HepG2 (cell line): ENCODE results near the gene ELMOD3. TPM values are rescaled to one million over a fixed set of nuclear protein-coding genes. Genes with fewer than 3 reads are reported as not detected.

Experiments
- HMG20B ChIP-seq: conservative IDR thresholded peaks from 2 replicates; pipeline ENCODE4 v1.6.1; 2016; ENCODE audit warnings: missing genetic modification reagents, missing compliant biosample characterization
- NCOA1 ChIP-seq: sonication (generic); formaldehyde crosslinking; IDR thresholded peaks from 2 replicates; pipeline ENCODE4 v1.9.0; 2021; ENCODE audit warnings: missing genetic modification reagents
- REL ChIP-seq: sonication (generic); formaldehyde crosslinking; conservative IDR thresholded peaks from 2 replicates; pipeline ENCODE4 v1.8.0; 2022; ENCODE audit warnings: mild to moderate bottlenecking, missing genetic modification reagents, moderate library complexity
- polyA plus RNA-seq, 8 experiments: library from polyadenylated mRNA; depleted of rRNA in 3 of 8; stranded (reverse) in 7 of 8; unstranded in 1 of 8; fragments of >200 nt; fragmentation: Illumina TruSeq in 4 of 8; extraction: Trizol in 4 of 8; gene quantifications; 2 replicates each; pipeline versions ENCODE4 v1.2.1 to v1.2.3, GENCODE V29; 2011 to 2016; ENCODE audit warnings: low read depth in 4 of 8, missing spikeins in 1 of 8, mixed read lengths in 1 of 8; ENCODE audit not compliant: insufficient read depth in 1 of 8
- total RNA-seq, 5 experiments: library from RNA; depleted of rRNA; stranded (reverse); fragments of >200 nt; fragmentation: Illumina TruSeq; extraction: Trizol; gene quantifications; 2 replicates each; pipeline ENCODE4 v1.2.3, GENCODE V29; 2016; ENCODE audit warnings: low read depth in 1 of 5
- TF ChIP-seq, protein P1 (sequence below): sonication (generic); formaldehyde crosslinking; IDR thresholded peaks from 2 replicates; pipeline ENCODE4 v1.4.0; 2020; ENCODE audit warnings: missing genetic modification reagents
- TF ChIP-seq, protein P2 (sequence below): sonication (generic); formaldehyde crosslinking; IDR thresholded peaks from 2 replicates; pipeline ENCODE4 v1.8.0; 2022; ENCODE audit warnings: mild to moderate bottlenecking, missing genetic modification reagents, borderline replicate concordance

Gene ELMOD3
- total and polyA plus RNA-seq, 2 of the 13 experiments (the other 11 are each of a cell fraction or from before 2014, with no cell fraction given), result 13.3 to 19.5 TPM

DNA sequence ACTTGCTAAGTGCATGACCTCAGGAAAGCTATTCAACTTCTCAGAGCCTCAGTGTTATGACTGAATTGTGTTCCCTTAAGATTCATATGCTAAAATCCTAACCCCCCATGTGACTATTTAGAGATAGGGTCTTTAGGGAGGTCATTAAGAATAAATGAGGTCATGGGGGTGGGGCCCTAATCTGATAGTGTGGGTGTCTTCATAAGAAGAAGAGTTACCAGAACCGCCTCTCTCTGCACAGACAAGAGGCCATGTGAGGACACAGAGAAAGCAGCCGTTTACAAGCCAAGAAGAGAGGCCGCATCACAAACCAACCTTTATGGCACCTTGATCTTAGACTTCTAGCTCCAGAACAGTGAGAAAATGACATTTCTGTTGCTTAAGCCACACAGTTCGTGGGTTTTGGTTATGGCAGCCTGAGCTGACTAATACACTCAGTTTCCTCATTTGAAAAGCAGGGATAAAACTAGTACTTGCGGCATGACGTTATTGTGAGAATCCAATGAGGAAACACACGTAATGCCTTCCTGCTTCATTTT is 73.8 kb downstream of the ELMOD3 start (continued):
- TF ChIP-seq HMG20B (CRISPR knock-in tag) (no peak), NCOA1 (CRISPR knock-in tag) (no peak), REL (no peak)
- TF ChIP-seq, protein P1, sequence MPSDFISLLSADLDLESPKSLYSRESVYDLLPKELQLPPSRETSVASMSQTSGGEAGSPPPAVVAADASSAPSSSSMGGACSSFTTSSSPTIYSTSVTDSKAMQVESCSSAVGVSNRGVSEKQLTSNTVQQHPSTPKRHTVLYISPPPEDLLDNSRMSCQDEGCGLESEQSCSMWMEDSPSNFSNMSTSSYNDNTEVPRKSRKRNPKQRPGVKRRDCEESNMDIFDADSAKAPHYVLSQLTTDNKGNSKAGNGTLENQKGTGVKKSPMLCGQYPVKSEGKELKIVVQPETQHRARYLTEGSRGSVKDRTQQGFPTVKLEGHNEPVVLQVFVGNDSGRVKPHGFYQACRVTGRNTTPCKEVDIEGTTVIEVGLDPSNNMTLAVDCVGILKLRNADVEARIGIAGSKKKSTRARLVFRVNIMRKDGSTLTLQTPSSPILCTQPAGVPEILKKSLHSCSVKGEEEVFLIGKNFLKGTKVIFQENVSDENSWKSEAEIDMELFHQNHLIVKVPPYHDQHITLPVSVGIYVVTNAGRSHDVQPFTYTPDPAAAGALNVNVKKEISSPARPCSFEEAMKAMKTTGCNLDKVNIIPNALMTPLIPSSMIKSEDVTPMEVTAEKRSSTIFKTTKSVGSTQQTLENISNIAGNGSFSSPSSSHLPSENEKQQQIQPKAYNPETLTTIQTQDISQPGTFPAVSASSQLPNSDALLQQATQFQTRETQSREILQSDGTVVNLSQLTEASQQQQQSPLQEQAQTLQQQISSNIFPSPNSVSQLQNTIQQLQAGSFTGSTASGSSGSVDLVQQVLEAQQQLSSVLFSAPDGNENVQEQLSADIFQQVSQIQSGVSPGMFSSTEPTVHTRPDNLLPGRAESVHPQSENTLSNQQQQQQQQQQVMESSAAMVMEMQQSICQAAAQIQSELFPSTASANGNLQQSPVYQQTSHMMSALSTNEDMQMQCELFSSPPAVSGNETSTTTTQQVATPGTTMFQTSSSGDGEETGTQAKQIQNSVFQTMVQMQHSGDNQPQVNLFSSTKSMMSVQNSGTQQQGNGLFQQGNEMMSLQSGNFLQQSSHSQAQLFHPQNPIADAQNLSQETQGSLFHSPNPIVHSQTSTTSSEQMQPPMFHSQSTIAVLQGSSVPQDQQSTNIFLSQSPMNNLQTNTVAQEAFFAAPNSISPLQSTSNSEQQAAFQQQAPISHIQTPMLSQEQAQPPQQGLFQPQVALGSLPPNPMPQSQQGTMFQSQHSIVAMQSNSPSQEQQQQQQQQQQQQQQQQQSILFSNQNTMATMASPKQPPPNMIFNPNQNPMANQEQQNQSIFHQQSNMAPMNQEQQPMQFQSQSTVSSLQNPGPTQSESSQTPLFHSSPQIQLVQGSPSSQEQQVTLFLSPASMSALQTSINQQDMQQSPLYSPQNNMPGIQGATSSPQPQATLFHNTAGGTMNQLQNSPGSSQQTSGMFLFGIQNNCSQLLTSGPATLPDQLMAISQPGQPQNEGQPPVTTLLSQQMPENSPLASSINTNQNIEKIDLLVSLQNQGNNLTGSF (CRISPR knock-in tag), result no peak
- TF ChIP-seq, protein P2, sequence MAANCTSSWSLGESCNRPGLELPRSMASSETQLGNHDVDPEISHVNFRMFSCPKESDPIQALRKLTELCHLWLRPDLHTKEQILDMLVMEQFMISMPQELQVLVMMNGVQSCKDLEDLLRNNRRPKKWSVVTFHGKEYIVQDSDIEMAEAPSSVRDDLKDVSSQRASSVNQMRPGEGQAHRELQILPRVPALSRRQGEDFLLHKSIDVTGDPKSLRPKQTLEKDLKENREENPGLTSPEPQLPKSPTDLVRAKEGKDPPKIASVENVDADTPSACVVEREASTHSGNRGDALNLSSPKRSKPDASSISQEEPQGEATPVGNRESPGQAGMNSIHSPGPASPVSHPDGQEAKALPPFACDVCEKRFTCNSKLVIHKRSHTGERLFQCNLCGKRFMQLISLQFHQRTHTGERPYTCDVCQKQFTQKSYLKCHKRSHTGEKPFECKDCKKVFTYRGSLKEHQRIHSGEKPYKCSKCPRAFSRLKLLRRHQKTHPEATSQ (CRISPR knock-in tag), result no peak
- TF ChIP-seq, all 625 proteins: peak for 0
